ENCODE measurements around the gene MAN1A2. TPM values are rescaled to one million over a fixed set of nuclear protein-coding genes. Genes with fewer than 3 reads are reported as not detected.
"Not testable (repeated sequence)": the region's sequence is repeated elsewhere in the genome, so short reads cannot be mapped to it uniquely, and the experiment has no call there.

Gene MAN1A2
- total and polyA plus RNA-seq, 7 donors = 1.8 to 52.8 (median 36.8) TPM

- H3K4me3 ChIP-seq = no peak overlapping the region
- TF ChIP-seq EP300 (IDR thresholded peaks at IDR 0.05) (no peak), POLR2AphosphoS5 (IDR thresholded peaks at IDR 0.05) (no peak), CTCF (IDR thresholded peaks at IDR 0.05) (no peak), POLR2A (IDR thresholded peaks at IDR 0.05) (no peak)
- H3K9me3 ChIP-seq = no peaks in the 10 kb centered on the region
- H3K27me3 ChIP-seq = no peaks in the 10 kb centered on the region
- H3K36me3 ChIP-seq = no peaks in the 10 kb centered on the region
- no peak for DNase-seq
- WGBS, 2 donors = 67 to 81% methylated on average over 4 of the region's 4 CpGs
- no peak overlapping the region for H3K27ac ChIP-seq
- intact Hi-C loops (cut with DNase I) = no loop called here
- H3K4me1 ChIP-seq = no peaks in the 10 kb centered on the region
Observed at GRCh38 chr1:117346206-117346928, 20.9 kb upstream of the MAN1A2 start.

- no peak overlapping the region for H3K4me3 ChIP-seq
- no peak for TF ChIP-seq POLR2AphosphoS5 (IDR thresholded peaks at IDR 0.05)
- TF ChIP-seq POLR2A (IDR thresholded peaks at IDR 0.05) = no peak
- TF ChIP-seq CTCF (IDR thresholded peaks at IDR 0.05) = no peak
- TF ChIP-seq EP300 (IDR thresholded peaks at IDR 0.05) = no peak
- no peaks in the 10 kb centered on the region for H3K27me3 ChIP-seq
- no peaks in the 10 kb centered on the region for H3K9me3 ChIP-seq
- 89 to 93% methylated on average over 4 of the region's 4 CpGs for WGBS, 2 donors
- H3K36me3 ChIP-seq = no peaks in the 10 kb centered on the region
- no peak for DNase-seq
- H3K27ac ChIP-seq = no peak overlapping the region
- intact Hi-C loops (cut with DNase I) = no loop called here
- H3K4me1 ChIP-seq = no peaks in the 10 kb centered on the region
Observed at GRCh38 chr1:117347907-117348306, 19.3 kb upstream of the MAN1A2 start.

- H3K9me3 ChIP-seq; H3K36me3 ChIP-seq; H3K4me1 ChIP-seq; H3K27me3 ChIP-seq; H3K27ac ChIP-seq; DNase-seq; H3K4me3 ChIP-seq; intact Hi-C loops (cut with DNase I): not testable (repeated sequence)
- 93 to 100% methylated on average over 2 to 3 of the region's 3 CpGs for WGBS, 2 donors
Observed at GRCh38 chr1:117352695-117353094, 14.6 kb upstream of the MAN1A2 start.

- WGBS, 2 donors = 73 to 81% methylated on average over 24 of the region's 24 CpGs
- H3K27ac ChIP-seq; DNase-seq; intact Hi-C loops (cut with DNase I); H3K9me3 ChIP-seq; H3K36me3 ChIP-seq; H3K4me1 ChIP-seq; H3K4me3 ChIP-seq; H3K27me3 ChIP-seq: not testable (repeated sequence)
Observed at GRCh38 chr1:117357833-117358603, 9.2 kb upstream of the MAN1A2 start.

- intact Hi-C loops (cut with DNase I); H3K9me3 ChIP-seq; H3K27me3 ChIP-seq; H3K27ac ChIP-seq; DNase-seq; H3K4me1 ChIP-seq; H3K4me3 ChIP-seq; H3K36me3 ChIP-seq: not testable (repeated sequence)
- 78 to 86% methylated on average over 8 of the region's 8 CpGs for WGBS, 2 donors
Observed at GRCh38 chr1:117358604-117358887, 8.7 kb upstream of the MAN1A2 start.

GRCh38 chr1:117359561-117360289 lies 7.5 kb upstream of the MAN1A2 start:
- Histone ChIP-seq H3K9me3 (no peaks in the 10 kb centered on the region), H3K27ac (no peak overlapping the region), H3K4me1 (peaks cover 0 to 13% (median 12%) of the 10 kb centered on the region in 4 donors), H3K36me3 (no peaks in the 10 kb centered on the region), H3K27me3 (no peaks in the 10 kb centered on the region), H3K4me3 (no peak overlapping the region)
- no peak for TF ChIP-seq POLR2A (IDR thresholded peaks at IDR 0.05)
- TF ChIP-seq EP300 (IDR thresholded peaks at IDR 0.05) = no peak
- no peak for TF ChIP-seq POLR2AphosphoS5 (IDR thresholded peaks at IDR 0.05)
- no peak for TF ChIP-seq CTCF (IDR thresholded peaks at IDR 0.05)
- intact Hi-C loops (cut with DNase I) = loop anchor here (10.0 kb wide), 1 partner anchor 245 kb away; the partner anchor contains the start of gene TENT5C
- WGBS, 2 donors = 52 to 68% methylated on average over 4 of the region's 4 CpGs
- DNase-seq = no peak
